GM23338 (cell line): Measurements from ENCODE around the gene TNPO1. TPM values are rescaled to one million over a fixed set of nuclear protein-coding genes. Genes with fewer than 3 reads are reported as not detected.

ENCODE experiments used
- ATAC-seq: fragments of 200-7000 bp; cut with Tn5 transposase; 3 replicates; pipeline ENCODE4 v1.9.1; 2020
- DNase-seq: peaks from one replicate; pipeline ENCODE4 v3.0.0-alpha.2; 2015; ENCODE audit warnings: low spot score
- H2AFZ ChIP-seq: fragments of 200-600 bp; sonication (generic); 2 replicates; pipeline ENCODE4 v1.8.0; 2016; ENCODE audit warnings: antibody characterized with exemption, mild to moderate bottlenecking, moderate library complexity
- H3F3A ChIP-seq: fragments of 200-600 bp; sonication (generic); replicated peaks from 2 replicates; pipeline ENCODE4 v1.8.0; 2017; ENCODE audit warnings: antibody characterized with exemption, mixed run types, low read depth
- H3K27ac ChIP-seq: fragments of 200-600 bp; sonication (generic); 2 replicates; pipeline ENCODE4 v1.6.1; 2016; ENCODE audit warnings: low read depth
- H3K27me3 ChIP-seq: fragments of 200-600 bp; sonication (generic); 2 replicates; pipeline ENCODE4 v1.8.0; 2016; ENCODE audit warnings: mild to moderate bottlenecking, mixed run types, moderate library complexity; ENCODE audit not compliant: insufficient read depth
- H3K36me3 ChIP-seq: fragments of 200-600 bp; sonication (generic); 2 replicates; pipeline ENCODE4 v1.8.0; 2016; ENCODE audit warnings: mild to moderate bottlenecking; ENCODE audit not compliant: insufficient read depth
- H3K4me1 ChIP-seq: fragments of 200-600 bp; sonication (generic); 2 replicates; pipeline ENCODE4 v1.8.0; 2016; ENCODE audit warnings: mild to moderate bottlenecking, moderate library complexity; ENCODE audit not compliant: insufficient read depth
- H3K4me2 ChIP-seq: fragments of 200-600 bp; sonication (generic); 2 replicates; pipeline ENCODE4 v1.7.1; 2017; ENCODE audit warnings: mixed run types
- H3K4me3 ChIP-seq: fragments of 200-600 bp; sonication (generic); 2 replicates; pipeline ENCODE4 v1.6.1; 2016; ENCODE audit warnings: mixed run types
- H3K79me2 ChIP-seq: fragments of 200-600 bp; sonication (generic); replicated peaks from 2 replicates; pipeline ENCODE4 v1.8.0; 2017; ENCODE audit warnings: mild to moderate bottlenecking; ENCODE audit not compliant: insufficient read depth
- H3K9me2 ChIP-seq: fragments of 200-600 bp; sonication (generic); 2 replicates; pipeline ENCODE4 v1.8.0; 2017; ENCODE audit not compliant: insufficient read depth
- H4K20me1 ChIP-seq: fragments of 200-600 bp; sonication (generic); replicated peaks from 2 replicates; pipeline ENCODE4 v1.8.0; 2017; ENCODE audit warnings: mild to moderate bottlenecking; ENCODE audit not compliant: insufficient read depth
- H3K27ac Mint-ChIP-seq: 2 replicates; pipeline ENCODE4 v1.8.0; 2020; ENCODE audit warnings: inconsistent platforms, mild to moderate bottlenecking, moderate library complexity, mixed read lengths
- H3K27me3 Mint-ChIP-seq: 3 replicates; pipeline ENCODE4 v1.8.0; 2022; ENCODE audit warnings: low read depth, mild to moderate bottlenecking, moderate library complexity, mixed read lengths, inconsistent platforms; ENCODE audit not compliant: insufficient read depth, poor library complexity
- H3K36me3 Mint-ChIP-seq: 3 replicates; pipeline ENCODE4 v1.8.0; 2021; ENCODE audit warnings: low read depth, mild to moderate bottlenecking, inconsistent platforms, moderate library complexity, mixed read lengths
- H3K4me1 Mint-ChIP-seq: 3 replicates; pipeline ENCODE4 v1.8.0; 2020; ENCODE audit warnings: mild to moderate bottlenecking, inconsistent platforms, mixed read lengths
- H3K4me3 Mint-ChIP-seq: 3 replicates; pipeline ENCODE4 v1.8.0; 2021; ENCODE audit warnings: moderate library complexity, mild to moderate bottlenecking, inconsistent platforms, mixed read lengths
- H3K9me3 Mint-ChIP-seq: 3 replicates; pipeline ENCODE4 v1.8.0; 2020; ENCODE audit warnings: moderate library complexity, mild to moderate bottlenecking, inconsistent platforms, mixed read lengths
- CREB1 ChIP-seq: fragments of 250-450 bp; sonication (Bioruptor Pico); IDR thresholded peaks from 2 replicates; pipeline ENCODE4 v1.5.0; 2020; ENCODE audit warnings: low read depth, mild to moderate bottlenecking, moderate library complexity
- CTCF ChIP-seq, 2 experiments: fragments of 200-600 bp in 1 of 2; sonication (generic) in 1 of 2; conservative IDR thresholded peaks; 2 replicates each; pipeline versions ENCODE4 v1.5.1 to v1.6.1; 2016 to 2017; ENCODE audit warnings: antibody characterized with exemption in 2 of 2, low read depth in 2 of 2, mild to moderate bottlenecking in 2 of 2, moderate library complexity in 1 of 2
- EZH2 ChIP-seq: fragments of 200-600 bp; sonication (generic); IDR thresholded peaks from one replicate; pipeline ENCODE4 v1.8.0; 2017; ENCODE audit warnings: antibody characterized with exemption, mild to moderate bottlenecking, low read depth; ENCODE audit not compliant: unreplicated experiment
- EZH2phosphoT487 ChIP-seq: fragments of 200-600 bp; sonication (generic); IDR thresholded peaks from one replicate; pipeline ENCODE4 v1.8.1; 2018; ENCODE audit warnings: antibody characterized with exemption; ENCODE audit not compliant: unreplicated experiment
- JUNB ChIP-seq: IDR thresholded peaks from one replicate; pipeline ENCODE4 v1.6.1; 2016; ENCODE audit warnings: antibody characterized with exemption; ENCODE audit not compliant: unreplicated experiment
- POLR2AphosphoS5 ChIP-seq: IDR thresholded peaks from 2 replicates; pipeline ENCODE4 v1.6.1; 2016; ENCODE audit warnings: antibody characterized with exemption, low read depth
- STAT1 ChIP-seq: IDR thresholded peaks from one replicate; pipeline ENCODE4 v1.6.1; 2016; ENCODE audit warnings: antibody characterized with exemption; ENCODE audit not compliant: unreplicated experiment
- ZNF114 ChIP-seq: fragments of 250-450 bp; sonication (Bioruptor Pico); IDR thresholded peaks from 2 replicates; pipeline ENCODE4 v1.5.0; 2020; ENCODE audit warnings: mild to moderate bottlenecking, moderate library complexity
- ZNF331 ChIP-seq: fragments of 250-450 bp; sonication (Bioruptor Pico); IDR thresholded peaks from 2 replicates; pipeline ENCODE4 v1.5.0; 2020; ENCODE audit warnings: low read depth, mild to moderate bottlenecking, moderate library complexity
- polyA plus RNA-seq: library from polyadenylated mRNA; unstranded; fragments of >200 nt; fragmentation: Nextera tagmentation; extraction: Ambion mirVana; gene quantifications from 2 replicates; pipeline ENCODE4 v1.2.1, GENCODE V29; 2016
- total RNA-seq: library from RNA; depleted of rRNA; stranded (reverse); fragments of >200 nt; shearing (Covaris generic); gene quantifications from 2 replicates; pipeline ENCODE4 v1.2.3, GENCODE V29; 2014

Gene TNPO1
- total and polyA plus RNA-seq, 2 experiments from 2014 or later: 117 to 197 TPM

- H3K4me2 ChIP-seq: no peak overlapping the region
- H3K4me1 Mint-ChIP-seq: peaks cover 4% of the 10 kb centered on the region
- no peaks in the 10 kb centered on the region for H3K79me2 ChIP-seq
- no peak overlapping the region for H3K27ac Mint-ChIP-seq
- no peaks in the 10 kb centered on the region for H3K4me1 ChIP-seq
- ATAC-seq: no peak
- H3K9me2 ChIP-seq: no peaks in the 10 kb centered on the region
- H3K36me3 ChIP-seq: no peaks in the 10 kb centered on the region
- peaks cover 3% of the 10 kb centered on the region for H3K27me3 Mint-ChIP-seq
- no peaks in the 10 kb centered on the region for H3F3A ChIP-seq
- no peak for DNase-seq
- no peaks in the 10 kb centered on the region for H3K27me3 ChIP-seq
- no peak overlapping the region for H3K27ac ChIP-seq
- no peaks in the 10 kb centered on the region for H4K20me1 ChIP-seq
- H2AFZ ChIP-seq: no peak overlapping the region
- H3K4me3 ChIP-seq: no peak overlapping the region
- H3K9me3 Mint-ChIP-seq: peaks cover 14% of the 10 kb centered on the region
- TF ChIP-seq EZH2: no peak
- no peak for TF ChIP-seq CREB1
- TF ChIP-seq JUNB: no peak
- no peak for TF ChIP-seq EZH2phosphoT487
- TF ChIP-seq STAT1: no peak
- TF ChIP-seq POLR2AphosphoS5: no peak
- H3K36me3 Mint-ChIP-seq: peaks cover 8% of the 10 kb centered on the region
- no peak overlapping the region for H3K4me3 Mint-ChIP-seq
These were observed 105.4 kb downstream of the TNPO1 start for GRCh38 chr5:72921886-72922285.

GRCh38 chr5:72922422-72922821 is 106.0 kb downstream of the TNPO1 start:
- no peaks in the 10 kb centered on the region for H3K36me3 ChIP-seq
- no peaks in the 10 kb centered on the region for H4K20me1 ChIP-seq
- peaks cover 3% of the 10 kb centered on the region; the same call in 1 of the 2 replicates for H3K4me1 ChIP-seq
- no peaks in the 10 kb centered on the region for H3K27me3 ChIP-seq
- H3K9me3 Mint-ChIP-seq: peaks cover 14% of the 10 kb centered on the region
- H3K4me3 ChIP-seq: no peak overlapping the region
- H3K4me3 Mint-ChIP-seq: no peak overlapping the region
- H3K27ac Mint-ChIP-seq: no peak overlapping the region
- no peak overlapping the region for H3K27ac ChIP-seq
- no peaks in the 10 kb centered on the region for H3F3A ChIP-seq
- ATAC-seq (no peak), DNase-seq (no peak)
- H3K9me2 ChIP-seq: no peaks in the 10 kb centered on the region
- no peak overlapping the region for H3K4me2 ChIP-seq
- no peak overlapping the region for H2AFZ ChIP-seq
- peaks cover 3% of the 10 kb centered on the region for H3K27me3 Mint-ChIP-seq
- H3K36me3 Mint-ChIP-seq: peaks cover 8% of the 10 kb centered on the region
- no peaks in the 10 kb centered on the region for H3K79me2 ChIP-seq
- peaks cover 4% of the 10 kb centered on the region for H3K4me1 Mint-ChIP-seq
- TF ChIP-seq POLR2AphosphoS5: no peak
- no peak for TF ChIP-seq ZNF114
- TF ChIP-seq CTCF (conservative IDR thresholded peaks at IDR 0.05; ENCODE audit: low read depth in 2 of 2): no peak
- TF ChIP-seq ZNF331: no peak
- TF ChIP-seq JUNB: no peak
- no peak for TF ChIP-seq CREB1

- Mint-ChIP-seq H3K27ac (no peak overlapping the region), H3K27me3 (peaks cover 3% of the 10 kb centered on the region), H3K36me3 (peaks cover 8% of the 10 kb centered on the region), H3K4me1 (peaks cover 12% of the 10 kb centered on the region), H3K4me3 (no peak overlapping the region), H3K9me3 (peaks cover 14% of the 10 kb centered on the region)
- Histone ChIP-seq H3K36me3 (no peaks in the 10 kb centered on the region), H3K9me2 (no peaks in the 10 kb centered on the region), H3K27ac (no peak overlapping the region), H3K4me1 (peaks cover 5% of the 10 kb centered on the region; the same call in 1 of the 2 replicates), H3K4me3 (no peak overlapping the region), H3K27me3 (no peaks in the 10 kb centered on the region), H3K79me2 (no peaks in the 10 kb centered on the region), H3F3A (no peaks in the 10 kb centered on the region), H4K20me1 (no peaks in the 10 kb centered on the region), H3K4me2 (no peak overlapping the region), H2AFZ (no peak overlapping the region)
- DNase-seq: no peak
- no peak for ATAC-seq
- no peak for TF ChIP-seq CTCF (conservative IDR thresholded peaks at IDR 0.05; ENCODE audit: low read depth in 2 of 2)
These were observed 109.0 kb downstream of the TNPO1 start for GRCh38 chr5:72925336-72926010.
